ENCODE results near the gene OXNAD1.

DNA sequence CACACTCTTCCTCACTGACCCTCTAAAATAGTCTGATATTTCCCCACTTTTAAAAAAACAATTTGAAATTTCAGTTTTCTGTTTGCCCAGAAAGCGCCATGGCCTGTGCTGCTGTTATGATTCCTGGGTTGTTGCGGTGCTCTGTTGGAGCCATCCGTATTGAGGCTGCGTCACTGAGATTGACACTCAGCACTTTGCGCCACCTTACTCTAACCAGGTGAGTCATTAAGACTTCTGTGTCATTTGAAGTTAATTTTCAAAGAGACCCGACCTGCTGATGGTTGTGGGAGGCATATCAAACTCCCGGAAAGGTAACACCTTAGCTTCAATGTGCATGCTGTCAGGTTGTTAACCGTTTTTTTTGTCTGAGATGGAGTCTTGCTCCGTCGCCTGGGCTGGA lies 5.8 kb downstream of the OXNAD1 start:
- TF ChIP-seq, protein P1, sequence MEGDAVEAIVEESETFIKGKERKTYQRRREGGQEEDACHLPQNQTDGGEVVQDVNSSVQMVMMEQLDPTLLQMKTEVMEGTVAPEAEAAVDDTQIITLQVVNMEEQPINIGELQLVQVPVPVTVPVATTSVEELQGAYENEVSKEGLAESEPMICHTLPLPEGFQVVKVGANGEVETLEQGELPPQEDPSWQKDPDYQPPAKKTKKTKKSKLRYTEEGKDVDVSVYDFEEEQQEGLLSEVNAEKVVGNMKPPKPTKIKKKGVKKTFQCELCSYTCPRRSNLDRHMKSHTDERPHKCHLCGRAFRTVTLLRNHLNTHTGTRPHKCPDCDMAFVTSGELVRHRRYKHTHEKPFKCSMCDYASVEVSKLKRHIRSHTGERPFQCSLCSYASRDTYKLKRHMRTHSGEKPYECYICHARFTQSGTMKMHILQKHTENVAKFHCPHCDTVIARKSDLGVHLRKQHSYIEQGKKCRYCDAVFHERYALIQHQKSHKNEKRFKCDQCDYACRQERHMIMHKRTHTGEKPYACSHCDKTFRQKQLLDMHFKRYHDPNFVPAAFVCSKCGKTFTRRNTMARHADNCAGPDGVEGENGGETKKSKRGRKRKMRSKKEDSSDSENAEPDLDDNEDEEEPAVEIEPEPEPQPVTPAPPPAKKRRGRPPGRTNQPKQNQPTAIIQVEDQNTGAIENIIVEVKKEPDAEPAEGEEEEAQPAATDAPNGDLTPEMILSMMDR (IDR thresholded peaks at IDR 0.05) = no peak
- TF ChIP-seq POLR2A (IDR thresholded peaks at IDR 0.05) = no peak

Measured in body of pancreas (tissue), 4 donors.